Measurements from ENCODE around the gene PER2.
"Not testable (repeated sequence)": the region's sequence is repeated elsewhere in the genome, so short reads cannot be mapped to it uniquely, and the experiment has no call there.

Gene PER2

DNA sequence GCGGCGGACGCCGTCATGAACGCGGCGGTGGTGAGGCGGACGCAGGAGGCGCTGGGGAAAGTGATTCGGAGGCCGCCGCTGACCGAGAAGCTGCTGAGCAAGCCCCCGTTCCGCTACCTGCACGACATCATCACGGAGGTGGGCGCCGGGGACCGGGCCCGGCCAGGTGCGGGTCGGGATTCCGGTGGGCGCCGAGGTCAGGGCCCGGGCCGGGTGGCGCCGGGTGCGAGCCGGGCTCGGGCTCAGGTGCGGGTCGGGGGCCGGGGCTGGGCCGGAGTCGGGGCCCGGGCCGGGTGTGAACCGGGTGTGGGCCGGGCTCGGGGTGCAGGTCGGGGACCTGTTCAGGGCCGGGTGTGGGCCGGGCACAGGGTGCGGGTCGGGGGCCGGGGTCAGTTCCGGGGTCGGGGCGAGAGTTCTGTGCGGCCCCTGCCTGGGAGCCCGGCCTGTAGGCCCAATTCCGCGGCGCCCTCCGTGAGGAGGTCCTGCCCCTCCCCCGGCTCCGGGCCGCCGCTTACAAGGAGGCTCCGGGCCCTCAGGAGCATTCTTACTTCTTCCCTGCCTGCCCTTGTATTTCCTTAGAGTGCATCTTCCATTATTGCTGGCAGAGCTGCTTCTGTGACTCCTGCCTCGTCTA, 32.4 kb upstream of the PER2 start:
- H3K4me3 Mint-ChIP-seq: peak overlapping the region; percentile 65
- DNase-seq (ENCODE audit: low spot score in 2 of 2) (no peak), ATAC-seq (peak; percentile 61)
- H3K36me3 Mint-ChIP-seq: no peaks in the 10 kb centered on the region
- peaks cover 18% of the 10 kb centered on the region for H3K4me1 Mint-ChIP-seq
- no peaks in the 10 kb centered on the region for H3K9me3 Mint-ChIP-seq
- no peak overlapping the region for H3K27ac Mint-ChIP-seq

DNA sequence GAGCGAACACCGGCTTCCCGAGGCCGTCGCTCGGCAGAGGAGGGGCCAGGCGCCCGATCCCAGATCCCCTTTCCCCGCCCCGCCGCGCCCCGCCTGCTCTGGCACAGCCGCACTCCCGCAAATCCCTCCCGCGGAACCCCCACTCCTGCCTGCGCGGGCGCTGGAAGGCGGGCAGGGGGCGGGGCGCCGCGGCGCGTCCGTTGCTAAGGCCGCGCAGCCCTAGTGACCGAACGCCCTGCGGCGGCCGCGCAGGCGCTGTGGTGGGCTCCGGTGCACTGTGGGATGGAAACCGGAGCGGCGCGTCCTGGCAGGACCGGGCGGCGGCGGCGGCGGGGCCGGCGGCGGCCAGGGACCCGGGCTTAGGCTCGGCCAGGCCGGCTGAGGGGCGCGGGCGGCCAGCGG, 31.8 kb upstream of the PER2 start, which contains the start of gene TRAF3IP1:
Gene TRAF3IP1, plus strand, starts transcription at position 273 of the 402 bp plus-strand sequence. CDS start 145 bp downstream, outside the sequence.
- Mint-ChIP-seq H3K27ac (no peak within 1 kb of the TSS), H3K36me3 (no peaks in the 10 kb centered on the region), H3K9me3 (no peaks in the 10 kb centered on the region), H3K4me3 (peak within 1 kb of the TSS; percentile 65), H3K4me1 (peaks cover 17% of the 10 kb centered on the region)
- ATAC-seq (peak; percentile 93), DNase-seq (ENCODE audit: low spot score in 2 of 2) (peak; percentile 78 to 90)

DNA sequence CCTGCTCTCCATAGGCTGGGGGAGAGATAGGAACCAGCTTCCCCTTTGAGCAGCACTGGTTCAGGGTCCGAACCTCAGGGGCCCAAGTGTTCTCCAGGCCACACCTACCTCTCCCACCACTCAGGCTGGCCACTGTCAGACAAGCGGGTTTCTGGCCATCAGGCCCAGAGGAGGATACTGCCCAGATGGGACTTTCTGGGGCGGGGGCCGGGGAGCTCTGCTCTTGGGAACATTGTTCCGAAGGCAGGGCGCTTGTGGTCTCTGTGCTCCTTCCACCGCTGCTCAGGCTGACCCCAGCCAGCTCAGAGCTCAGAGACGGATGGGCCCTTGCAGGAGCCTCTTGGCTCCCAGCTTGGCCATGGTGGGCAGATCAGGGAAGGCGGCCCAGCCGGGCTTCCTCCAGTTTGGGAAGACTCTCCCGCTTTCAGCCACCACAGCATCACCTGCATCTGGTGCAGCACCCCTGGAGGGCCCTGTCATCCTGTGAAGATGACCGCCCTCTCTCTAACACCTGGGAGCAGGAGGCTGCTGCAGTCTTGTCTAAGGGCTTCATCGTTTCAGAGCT, 26.7 kb upstream of the PER2 start:
- ATAC-seq: no peak
- DNase-seq (ENCODE audit: low spot score in 2 of 2): no peak
- Mint-ChIP-seq H3K4me3 (no peak overlapping the region), H3K9me3 (no peaks in the 10 kb centered on the region), H3K4me1 (no peaks in the 10 kb centered on the region), H3K27ac (no peak overlapping the region), H3K36me3 (no peaks in the 10 kb centered on the region)

DNA sequence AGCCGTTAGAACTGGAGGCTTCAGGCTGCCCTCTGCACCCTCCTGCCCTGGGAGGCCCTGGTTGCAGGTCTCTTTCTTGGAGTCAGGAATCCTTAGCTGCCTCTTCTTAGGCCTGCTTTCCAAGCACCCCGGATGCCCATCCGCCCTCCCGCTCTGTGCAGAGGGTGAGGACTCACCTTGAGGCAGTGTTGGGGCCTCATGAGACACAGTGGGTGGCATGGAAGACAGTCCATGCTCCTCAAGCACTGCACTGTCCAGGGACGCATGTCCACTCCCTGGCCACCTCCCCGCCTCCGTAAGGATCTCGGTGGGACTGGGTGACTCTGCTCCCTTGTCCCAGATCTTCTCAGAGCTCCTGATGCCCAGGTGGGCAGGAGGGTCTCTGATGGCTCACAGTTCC, 26.2 kb upstream of the PER2 start:
- H3K36me3 Mint-ChIP-seq: no peaks in the 10 kb centered on the region
- DNase-seq (ENCODE audit: low spot score in 2 of 2): no peak
- peak overlapping the region; percentile 20 for H3K27ac Mint-ChIP-seq
- no peaks in the 10 kb centered on the region for H3K9me3 Mint-ChIP-seq
- H3K4me3 Mint-ChIP-seq: no peak overlapping the region
- H3K4me1 Mint-ChIP-seq: no peaks in the 10 kb centered on the region
- ATAC-seq: no peak

DNA sequence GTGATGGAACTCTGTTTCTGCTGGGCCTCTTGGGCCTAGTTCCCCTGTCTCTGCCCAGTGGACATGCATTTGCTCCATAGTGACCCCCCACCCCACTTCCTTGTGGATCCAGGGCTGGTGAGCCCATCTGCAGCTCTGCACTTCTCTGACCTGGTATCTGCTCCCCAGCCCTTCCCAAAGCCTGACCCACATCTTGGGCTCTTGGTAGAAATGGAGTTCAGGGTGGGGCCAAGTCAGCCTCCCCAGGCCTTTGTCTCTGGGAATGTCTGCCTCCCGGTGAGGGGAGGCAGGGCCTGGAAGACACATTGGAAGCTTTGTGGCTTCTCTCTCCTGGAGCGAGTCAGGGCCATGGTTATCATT, 25.6 kb upstream of the PER2 start:
- no peaks in the 10 kb centered on the region for H3K36me3 Mint-ChIP-seq
- no peak overlapping the region for H3K4me3 Mint-ChIP-seq
- no peak for DNase-seq (ENCODE audit: low spot score in 2 of 2)
- no peaks in the 10 kb centered on the region for H3K9me3 Mint-ChIP-seq
- no peak for ATAC-seq
- H3K4me1 Mint-ChIP-seq: no peaks in the 10 kb centered on the region
- peak overlapping the region; percentile 20 for H3K27ac Mint-ChIP-seq

DNA sequence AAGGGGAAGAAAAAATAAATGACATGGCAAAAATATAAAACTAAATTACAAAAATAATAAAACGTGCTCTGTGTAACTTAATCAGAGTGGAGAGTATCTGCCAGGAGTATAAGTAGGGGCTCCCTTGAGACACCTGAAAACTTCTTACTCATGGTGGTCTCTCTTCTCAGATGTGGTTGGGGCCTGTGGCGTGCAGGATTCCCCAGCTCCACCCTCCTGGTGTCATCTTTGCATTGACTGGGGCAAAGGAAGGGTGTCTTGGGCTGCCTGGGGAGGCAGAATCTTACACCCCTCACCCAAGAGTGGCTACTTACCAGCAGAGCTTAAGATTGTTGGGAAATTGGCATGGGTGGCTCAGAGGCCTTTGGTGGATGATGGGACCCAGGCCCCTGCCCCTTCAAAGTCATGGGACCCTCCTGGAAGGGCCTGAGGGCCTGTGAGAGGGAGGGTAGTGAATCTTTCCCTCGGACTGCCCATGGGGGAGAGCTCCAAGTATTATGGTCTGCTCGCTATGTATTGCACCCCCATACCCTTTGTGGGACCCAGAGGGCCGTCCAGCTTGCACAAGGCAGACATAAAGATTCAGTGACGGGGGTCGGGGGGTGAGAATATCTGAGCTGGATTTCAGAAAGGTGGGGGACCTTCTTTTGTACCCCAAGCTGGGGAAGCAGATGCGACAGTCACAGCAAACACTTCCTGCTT, 25.0 kb upstream of the PER2 start:
- H3K9me3 Mint-ChIP-seq: no peaks in the 10 kb centered on the region
- H3K4me3 Mint-ChIP-seq: no peak overlapping the region

DNA sequence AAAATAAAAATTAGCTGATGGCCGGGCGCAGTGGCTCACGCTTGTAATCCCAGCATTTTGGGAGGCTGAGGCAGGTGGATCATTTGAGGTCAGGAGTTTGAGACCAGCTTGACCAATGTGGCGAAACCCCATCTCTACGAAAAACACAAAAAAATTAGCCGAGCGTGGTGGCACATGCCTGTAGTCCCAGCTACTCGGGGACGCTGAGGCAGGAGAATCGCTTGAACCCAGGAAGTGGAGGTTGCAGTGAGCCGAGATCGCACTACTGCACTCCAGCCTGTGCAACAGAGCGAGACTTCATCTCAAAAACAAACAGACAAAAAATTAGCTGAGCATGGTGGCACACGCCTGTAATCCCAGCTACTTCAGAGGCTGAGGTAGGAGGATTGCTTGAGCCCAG, 22.3 kb upstream of the PER2 start:
- not testable (repeated sequence) for H3K9me3 Mint-ChIP-seq; ATAC-seq; DNase-seq (ENCODE audit: low spot score in 2 of 2); H3K27ac Mint-ChIP-seq; H3K4me1 Mint-ChIP-seq; H3K36me3 Mint-ChIP-seq; H3K4me3 Mint-ChIP-seq

More for the DNA sequence above, 25.0 kb upstream of the PER2 start:
- H3K36me3 Mint-ChIP-seq: no peaks in the 10 kb centered on the region
- H3K27ac Mint-ChIP-seq: no peak overlapping the region
- no peak for DNase-seq (ENCODE audit: low spot score in 2 of 2)
- ATAC-seq: peak; percentile 42
- H3K4me1 Mint-ChIP-seq: no peaks in the 10 kb centered on the region

DNA sequence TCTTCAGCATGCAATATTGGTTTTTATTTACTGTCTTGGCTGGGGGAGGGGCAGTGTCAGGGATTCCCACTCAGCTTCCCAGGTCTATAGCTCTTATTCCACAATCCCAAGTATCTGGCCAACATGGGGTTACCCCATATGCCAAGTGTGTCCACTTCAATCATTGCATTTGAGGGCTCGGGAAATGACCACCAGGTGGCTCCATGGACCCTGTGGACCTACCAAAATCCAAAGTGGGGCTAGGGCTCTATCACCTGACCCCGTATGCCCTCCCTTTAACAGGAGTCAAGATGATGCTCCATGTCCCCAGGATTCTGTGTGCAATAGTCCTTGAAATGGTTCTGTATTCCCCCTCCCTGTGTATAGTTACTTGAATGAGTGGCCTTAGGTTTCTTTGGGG, 19.8 kb upstream of the PER2 start:
- Mint-ChIP-seq H3K36me3 (no peaks in the 10 kb centered on the region), H3K9me3 (no peaks in the 10 kb centered on the region), H3K4me3 (no peak overlapping the region), H3K4me1 (no peaks in the 10 kb centered on the region), H3K27ac (no peak overlapping the region)
- ATAC-seq: no peak
- no peak for DNase-seq (ENCODE audit: low spot score in 2 of 2)

DNA sequence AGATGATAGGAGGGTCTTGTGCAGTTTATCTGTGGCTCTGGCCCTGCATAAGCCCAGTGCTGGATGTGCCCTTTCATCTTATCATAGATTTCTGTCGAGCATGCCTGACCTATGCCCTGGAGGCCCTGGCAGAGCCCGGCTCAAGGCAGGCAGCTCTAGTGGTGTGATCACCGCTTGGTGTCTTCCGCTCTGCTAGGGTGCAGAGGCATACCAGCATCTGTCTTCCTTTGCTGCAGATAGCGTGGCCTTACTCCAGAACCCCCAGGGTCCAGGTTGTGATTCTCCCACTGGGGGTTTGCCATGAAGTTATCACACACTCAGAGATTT, 18.2 kb upstream of the PER2 start:
- Mint-ChIP-seq H3K36me3 (no peaks in the 10 kb centered on the region), H3K4me1 (no peaks in the 10 kb centered on the region), H3K4me3 (no peak overlapping the region), H3K9me3 (no peaks in the 10 kb centered on the region), H3K27ac (no peak overlapping the region)
- ATAC-seq (no peak), DNase-seq (ENCODE audit: low spot score in 2 of 2) (no peak)

DNA sequence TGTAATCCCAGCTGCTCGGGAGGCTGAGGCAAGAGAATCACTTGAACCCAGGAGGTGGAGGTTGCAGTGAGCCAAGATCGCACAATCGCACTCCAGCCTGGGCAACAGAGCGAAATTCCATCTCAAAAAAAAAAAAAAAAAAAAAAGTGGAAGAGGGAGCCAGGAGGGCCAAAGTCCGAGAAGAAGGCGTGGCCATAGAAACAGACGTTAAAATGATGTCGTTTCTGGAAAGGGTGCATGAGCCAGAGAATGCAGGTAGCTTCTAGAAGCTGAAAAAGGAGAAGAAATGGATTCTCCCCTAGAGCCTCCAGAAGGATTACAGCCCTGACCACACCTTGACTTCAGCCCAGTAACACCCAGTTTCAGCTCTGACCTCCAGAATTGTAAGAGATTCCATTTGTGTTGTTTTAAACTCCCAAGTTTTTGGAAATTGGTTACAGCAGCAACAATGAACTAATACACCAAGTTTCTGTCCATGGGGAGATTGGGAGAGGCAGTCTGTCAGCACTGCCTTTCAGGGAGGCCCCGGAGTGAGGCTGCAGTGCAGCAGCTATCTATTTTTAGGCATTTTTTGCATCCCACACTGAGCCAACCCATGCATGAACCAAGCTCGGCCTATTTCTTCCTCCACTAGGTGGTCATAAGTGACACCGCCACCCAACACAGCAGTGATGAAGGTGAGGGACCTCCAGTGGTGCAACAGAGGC, 17.7 kb upstream of the PER2 start:
- no peaks in the 10 kb centered on the region for H3K4me1 Mint-ChIP-seq
- H3K9me3 Mint-ChIP-seq: no peaks in the 10 kb centered on the region
- no peak overlapping the region for H3K27ac Mint-ChIP-seq
- no peaks in the 10 kb centered on the region for H3K36me3 Mint-ChIP-seq
- H3K4me3 Mint-ChIP-seq: no peak overlapping the region
- ATAC-seq (no peak), DNase-seq (ENCODE audit: low spot score in 2 of 2) (no peak)

DNA sequence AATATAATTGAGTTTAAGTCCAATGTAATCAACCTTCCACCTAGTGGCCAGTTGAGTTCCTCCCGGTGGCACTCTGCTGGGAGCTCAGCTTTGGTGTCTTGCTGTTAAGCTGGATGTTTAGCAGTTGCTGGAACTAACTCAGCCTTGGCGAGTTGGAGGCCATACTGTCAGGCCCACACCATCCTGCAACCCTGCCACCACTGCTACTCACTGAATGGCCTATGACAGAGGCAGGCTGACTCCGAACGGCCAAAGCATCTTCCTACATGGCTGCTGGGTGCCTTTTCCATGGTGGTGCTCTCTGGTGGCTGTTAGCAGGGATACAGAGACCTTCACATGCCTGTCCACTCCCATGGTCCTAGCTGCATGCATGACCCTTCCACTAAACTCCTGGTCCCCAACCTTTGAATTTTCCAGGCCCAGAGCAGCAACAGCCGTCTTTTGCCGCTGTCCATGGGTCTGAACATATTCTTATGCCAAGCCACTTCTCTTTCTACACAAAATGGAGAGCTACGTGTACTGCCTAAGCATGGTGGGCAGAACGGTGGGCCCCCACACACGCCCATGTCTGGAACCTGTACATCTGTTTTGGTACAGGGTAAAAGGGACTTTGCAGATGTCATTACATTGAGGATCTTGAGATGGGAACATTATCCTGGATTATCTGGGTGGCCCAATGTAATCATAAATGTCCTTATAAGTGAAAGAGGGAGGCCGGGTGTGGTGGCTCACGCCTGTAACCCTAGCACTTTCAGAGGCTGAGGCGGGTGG, 16.9 kb upstream of the PER2 start:
- Mint-ChIP-seq H3K4me3 (no peak overlapping the region), H3K9me3 (no peaks in the 10 kb centered on the region), H3K27ac (no peak overlapping the region), H3K36me3 (no peaks in the 10 kb centered on the region), H3K4me1 (no peaks in the 10 kb centered on the region)
- DNase-seq (ENCODE audit: low spot score in 2 of 2) (no peak), ATAC-seq (no peak)

DNA sequence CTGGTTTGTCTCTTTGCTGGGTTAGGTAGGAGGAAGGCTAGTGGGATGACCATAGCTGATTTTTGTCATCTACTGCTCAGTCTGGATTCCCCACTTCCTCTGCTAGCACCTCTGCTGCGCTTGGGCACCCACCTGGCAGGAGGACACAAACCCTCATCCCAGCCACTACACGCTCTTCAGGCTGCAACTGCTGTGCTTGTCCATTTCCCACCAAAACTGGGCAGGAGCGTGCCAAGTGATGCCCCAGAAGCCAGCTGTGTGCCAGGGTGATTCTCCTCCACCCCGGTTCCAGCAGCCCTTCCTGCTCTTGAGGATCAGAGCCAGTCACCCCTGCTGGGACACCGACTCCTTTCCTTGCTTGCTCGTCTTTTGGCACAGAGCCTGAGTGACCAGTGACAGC, 15.7 kb upstream of the PER2 start:
- no peaks in the 10 kb centered on the region for H3K9me3 Mint-ChIP-seq
- H3K36me3 Mint-ChIP-seq: no peaks in the 10 kb centered on the region
- H3K4me1 Mint-ChIP-seq: no peaks in the 10 kb centered on the region
- H3K27ac Mint-ChIP-seq: no peak overlapping the region
- DNase-seq (ENCODE audit: low spot score in 2 of 2): no peak
- no peak overlapping the region for H3K4me3 Mint-ChIP-seq
- no peak for ATAC-seq

DNA sequence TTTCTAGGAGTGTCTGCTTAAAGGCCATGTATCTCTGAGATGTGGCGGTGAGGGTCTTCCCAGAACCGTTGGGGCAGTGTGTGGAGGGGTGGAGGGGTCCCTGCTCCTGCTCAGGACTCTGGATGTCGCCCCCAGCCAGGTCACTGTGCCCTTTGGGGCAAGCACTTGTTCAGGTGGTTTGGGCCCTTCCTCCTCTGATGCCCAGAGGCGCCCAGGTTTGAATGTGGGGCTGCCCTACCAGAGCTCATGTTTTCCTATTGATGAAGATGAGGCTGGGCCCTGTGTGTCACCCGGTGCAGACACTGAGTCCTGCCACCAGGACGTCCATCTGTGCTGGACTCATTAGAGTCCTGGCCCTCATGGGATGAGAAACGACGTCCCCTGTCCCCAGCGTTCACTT, 14.3 kb upstream of the PER2 start:
- no peaks in the 10 kb centered on the region for H3K4me1 Mint-ChIP-seq
- no peak for DNase-seq (ENCODE audit: low spot score in 2 of 2)
- H3K9me3 Mint-ChIP-seq: no peaks in the 10 kb centered on the region
- ATAC-seq: no peak
- no peak overlapping the region for H3K4me3 Mint-ChIP-seq
- H3K36me3 Mint-ChIP-seq: no peaks in the 10 kb centered on the region
- H3K27ac Mint-ChIP-seq: no peak overlapping the region

DNA sequence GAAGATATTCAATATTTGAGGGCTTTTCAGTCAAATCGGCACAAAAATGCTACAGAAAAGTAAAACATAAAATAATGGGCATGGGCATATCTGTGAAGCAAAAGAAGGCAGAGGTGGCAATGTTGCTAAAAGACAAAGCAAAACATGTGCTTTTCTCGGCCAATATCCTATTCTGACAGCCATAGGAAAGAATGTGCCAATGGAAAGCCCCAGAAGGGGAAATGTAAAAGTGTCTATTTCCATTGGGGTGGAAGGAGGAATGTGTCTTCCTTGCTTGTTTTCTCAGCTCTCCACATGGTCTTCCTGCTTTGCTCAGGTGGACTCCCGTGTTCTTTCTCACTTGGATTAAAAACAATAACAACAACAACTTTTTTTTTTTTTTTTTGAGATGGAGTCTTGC, 13.7 kb upstream of the PER2 start:
- no peaks in the 10 kb centered on the region for H3K4me1 Mint-ChIP-seq
- DNase-seq (ENCODE audit: low spot score in 2 of 2) (no peak), ATAC-seq (no peak)
- H3K36me3 Mint-ChIP-seq: no peaks in the 10 kb centered on the region
- H3K4me3 Mint-ChIP-seq: no peak overlapping the region
- no peaks in the 10 kb centered on the region for H3K9me3 Mint-ChIP-seq
- H3K27ac Mint-ChIP-seq: no peak overlapping the region

DNA sequence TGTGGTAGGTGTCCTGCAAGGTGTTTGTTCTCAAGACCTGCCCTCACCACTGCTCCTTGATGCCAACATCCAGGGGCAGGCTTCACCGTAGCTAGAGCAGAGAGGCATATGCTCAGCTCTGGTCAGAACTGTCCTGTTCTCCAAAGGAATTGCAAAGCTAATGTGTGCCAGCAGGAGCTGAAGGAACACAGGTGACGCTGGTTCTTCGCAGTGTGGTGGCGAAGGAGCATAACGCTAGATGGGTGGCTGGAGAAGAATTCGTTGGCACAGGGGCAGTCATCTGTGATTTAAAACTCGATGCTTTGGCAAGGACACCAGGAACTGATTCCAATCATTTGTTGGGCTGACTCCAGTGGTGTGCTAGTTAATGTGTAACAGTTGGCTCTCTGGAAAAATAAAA, 11.4 kb upstream of the PER2 start:
- no peaks in the 10 kb centered on the region for H3K9me3 Mint-ChIP-seq
- H3K4me1 Mint-ChIP-seq: no peaks in the 10 kb centered on the region
- no peaks in the 10 kb centered on the region for H3K36me3 Mint-ChIP-seq
- ATAC-seq: no peak
- DNase-seq (ENCODE audit: low spot score in 2 of 2): no peak
- no peak overlapping the region for H3K4me3 Mint-ChIP-seq
- H3K27ac Mint-ChIP-seq: no peak overlapping the region

Measured in stimulated activated effector memory CD8-positive, alpha-beta T cell treated with anti-CD3 and anti-CD28 coated beads, Interleukin-12 subunit alpha, Interleukin-12 subunit beta, amount 100 ng/mL, for 72 hours (primary cell).